Endothelial cell of coronary artery (primary cell): Measurements from ENCODE around the gene RAMP3. TPM values are rescaled to one million over a fixed set of nuclear protein-coding genes. Genes with fewer than 3 reads are reported as not detected.

ENCODE experiments used
- total RNA-seq: library from RNA; depleted of rRNA; stranded (reverse); fragments of >200 nt; gene quantifications from 2 replicates; pipeline ENCODE4 v1.2.3, GENCODE V29; 2014

The RAMP3 gene
- not detected in 2 replicates for total RNA-seq

GRCh38 chr7:45157653-45158401 is at the start of gene RAMP3:
Gene RAMP3, plus strand, starts transcription at chr7:45157791. Its CDS starts 38 bp downstream, at chr7:45157829.

GRCh38 chr7:45111298-45112223 is 46.0 kb upstream of the RAMP3 start, which contains the start of gene TBRG4:
Gene TBRG4, minus strand, starts transcription at chr7:45111697. Its CDS starts 2,460 bp downstream, at chr7:45109237.

Other genes starting within 250 kb of the RAMP3 start
- gene MYO1G, start 178.8 kb upstream of the RAMP3 start, total RNA-seq, result under 0.01 and 0.09 TPM in 2 replicates
- gene CCM2, start 157.6 kb upstream of the RAMP3 start, total RNA-seq, result 57.8 and 66.9 TPM in 2 replicates
- 0.18 and 1.0 TPM in 2 replicates for gene NACAD, start 68.8 kb upstream of the RAMP3 start, total RNA-seq
- 64.0 and 66.8 TPM in 2 replicates for gene TBRG4, start 46.1 kb upstream of the RAMP3 start, total RNA-seq